GM18861 (cell line): Measurements from ENCODE around the gene LKAAEAR1.

Experiments used
- ATAC-seq: cut with Tn5 transposase; IDR thresholded peaks from one replicate; pipeline ENCODE4 v1.9.1; 2021; ENCODE audit not compliant: unreplicated experiment

LKAAEAR1 gene

DNA sequence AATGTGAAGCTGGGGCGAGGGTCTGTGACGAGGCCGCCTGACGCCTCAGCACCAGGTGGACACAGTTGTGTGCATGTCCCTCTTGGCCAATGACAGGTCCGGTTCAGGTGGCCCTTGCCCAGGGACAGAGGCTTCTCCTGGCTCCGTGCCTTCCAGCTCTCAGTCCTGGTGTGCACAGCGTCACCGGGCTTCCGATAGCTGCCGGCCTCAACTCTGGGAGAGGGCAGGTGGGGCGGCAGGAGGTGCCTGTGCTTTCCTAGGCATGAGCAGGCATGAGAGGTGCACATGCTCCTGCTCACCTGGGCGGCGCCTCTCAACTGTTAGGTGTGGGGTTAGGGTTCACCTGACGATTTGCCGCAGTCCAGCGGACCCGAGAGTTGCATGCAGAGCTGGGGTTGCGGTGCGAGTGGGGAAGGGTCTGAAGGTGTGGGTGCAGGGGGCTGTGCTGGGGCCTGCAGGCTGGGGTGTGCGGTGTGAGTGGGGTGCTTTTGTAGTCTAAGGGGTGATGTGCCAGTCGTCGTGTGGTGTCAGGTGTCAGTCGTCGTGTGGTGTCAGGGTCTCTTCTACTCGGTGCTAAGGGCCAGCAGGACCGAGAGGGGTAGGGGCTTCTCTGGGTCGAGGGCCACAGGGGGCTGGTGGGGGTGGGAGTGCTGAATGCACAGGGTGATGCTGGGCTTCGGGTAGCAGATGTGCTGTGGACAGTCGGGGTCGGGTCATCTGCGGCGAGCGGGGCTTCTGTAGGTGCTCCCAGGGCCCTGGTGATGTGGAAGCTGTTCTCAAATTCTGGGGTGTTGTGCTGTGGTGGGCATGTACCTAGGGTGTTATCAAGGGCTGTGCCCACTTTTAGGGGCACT, 31.0 kb downstream of the LKAAEAR1 start:
- ATAC-seq: no peak

DNA sequence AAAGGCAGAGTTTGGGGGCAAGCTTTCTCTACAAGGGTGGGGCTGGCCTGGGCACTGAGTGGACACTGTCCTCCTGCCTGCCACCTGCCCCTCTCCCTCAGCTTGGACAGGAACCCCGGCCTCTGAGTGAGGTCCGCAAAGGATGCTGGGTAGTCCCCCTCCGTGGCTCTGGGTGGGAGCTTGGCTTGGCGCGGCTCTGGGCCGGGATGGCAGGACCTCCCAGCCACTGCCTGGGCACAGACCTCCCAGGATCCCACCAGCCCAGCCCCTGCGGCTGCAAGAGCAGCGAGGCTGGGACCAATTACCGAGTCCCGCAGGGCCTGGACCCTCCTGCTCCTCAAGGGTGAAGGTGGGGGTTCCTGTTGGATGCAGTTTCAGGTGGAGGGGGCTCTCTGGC, 31.9 kb downstream of the LKAAEAR1 start:
- no peak for ATAC-seq

DNA sequence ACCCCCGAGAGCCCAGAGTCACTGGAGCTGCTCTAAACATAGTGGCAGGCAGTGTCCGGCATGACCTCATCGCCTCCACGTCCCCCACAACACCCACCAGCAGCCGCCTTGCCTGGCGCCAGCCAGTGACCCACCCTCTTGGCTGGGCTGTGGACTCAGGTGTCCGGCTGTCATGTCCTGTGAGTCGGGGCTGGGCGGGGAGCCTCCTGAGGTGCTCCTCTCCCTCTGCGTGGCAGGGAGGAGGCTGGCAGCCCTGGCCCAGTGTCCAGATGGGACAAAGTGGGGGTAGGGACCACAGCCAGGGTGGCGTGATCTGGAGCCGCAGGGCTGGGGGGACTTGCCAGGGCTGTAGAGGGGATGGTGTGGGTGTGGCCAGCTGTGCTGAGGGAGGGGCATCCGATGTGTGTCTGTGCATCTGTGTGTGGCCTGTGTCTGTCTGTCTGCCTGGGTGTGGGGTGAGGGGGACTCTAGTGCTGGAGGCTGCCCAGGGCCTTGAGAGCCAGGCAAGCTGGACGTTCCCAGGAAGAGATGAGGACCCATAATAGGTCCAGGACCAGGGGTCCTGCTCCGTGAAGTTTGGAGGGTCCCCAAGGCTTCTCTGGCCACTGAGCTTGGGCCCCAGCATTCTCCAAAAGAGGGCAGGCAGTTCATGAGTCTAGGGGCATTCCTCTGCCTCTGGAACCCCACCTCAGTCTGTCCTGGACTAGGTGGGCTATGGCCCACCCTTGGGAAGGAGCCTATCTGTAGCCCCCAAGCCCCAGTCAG, 32.5 kb downstream of the LKAAEAR1 start:
- no peak for ATAC-seq

GRCh38 chr20:64051033-64051452, 33.2 kb downstream of the LKAAEAR1 start:
- no peak for ATAC-seq

GRCh38 chr20:64050261-64051032, 33.8 kb downstream of the LKAAEAR1 start:
- ATAC-seq: no peak

DNA sequence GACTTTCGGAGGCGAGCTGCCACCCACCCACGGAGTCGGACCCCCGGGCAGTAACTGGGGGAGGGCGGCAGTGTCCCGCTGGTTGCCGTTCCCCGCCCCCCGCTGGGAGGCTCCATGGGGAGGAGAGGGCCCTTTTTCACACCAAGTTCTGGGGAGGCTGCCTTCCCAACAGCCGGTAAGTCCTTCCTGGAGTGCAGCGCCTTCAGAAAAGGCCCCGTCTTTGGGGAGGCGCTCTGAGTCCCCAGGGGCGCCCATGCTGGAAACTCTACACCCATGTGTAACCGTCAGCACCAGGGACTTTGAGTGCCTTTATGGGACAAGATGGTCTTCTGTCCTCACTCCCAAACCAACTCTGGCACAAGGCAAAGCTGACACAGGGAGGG, 34.3 kb downstream of the LKAAEAR1 start:
- ATAC-seq: no peak

GRCh38 chr20:64049060-64049877, 34.9 kb downstream of the LKAAEAR1 start, which contains the start of gene SOX18:
TSS of gene SOX18 (minus strand) at chr20:64049639. CDS start at chr20:64049516, 123 bp downstream.
- ATAC-seq: no peak

- ATAC-seq: no peak
These were observed 35.7 kb downstream of the LKAAEAR1 start for GRCh38 chr20:64048402-64049044.

DNA sequence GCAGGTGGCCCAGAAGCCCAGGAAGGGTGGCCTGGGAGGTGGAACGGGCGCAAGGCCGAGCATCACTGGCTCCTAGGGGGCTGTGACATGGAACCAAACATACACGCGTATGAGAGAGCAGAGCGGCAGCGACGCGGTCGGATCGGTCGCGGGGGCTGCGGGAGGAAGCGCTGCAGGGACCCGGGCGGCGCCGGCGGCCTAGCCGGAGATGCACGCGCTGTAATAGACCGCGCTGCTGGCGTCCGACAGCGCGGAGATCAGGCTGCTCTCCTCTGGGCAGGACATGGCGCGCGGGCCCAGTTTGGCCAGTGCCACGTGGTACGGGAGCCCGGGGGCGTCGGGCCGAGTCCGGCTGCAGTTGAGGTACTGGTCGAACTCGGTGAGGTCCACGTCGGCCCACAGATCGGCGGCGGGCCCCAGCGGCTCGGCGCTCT, 36.2 kb downstream of the LKAAEAR1 start:
- no peak for ATAC-seq

DNA sequence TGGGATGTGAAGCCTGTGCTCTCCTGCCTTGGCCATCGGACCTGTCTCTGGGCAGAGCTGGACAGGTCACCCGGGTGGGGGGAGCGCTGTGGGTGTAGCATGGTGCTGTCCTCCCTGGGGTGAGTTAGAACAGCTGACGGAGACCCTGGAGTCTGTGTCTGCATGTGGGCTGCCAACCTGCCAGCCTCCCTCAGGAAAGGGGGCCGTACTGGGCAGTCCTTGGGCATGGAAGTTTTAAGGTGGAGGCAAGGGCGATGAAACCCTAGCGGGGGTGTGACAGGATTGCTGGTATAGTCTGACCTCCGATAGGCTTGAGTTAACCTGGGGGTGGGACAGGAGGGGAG, 37.2 kb downstream of the LKAAEAR1 start:
- no peak for ATAC-seq

- no peak for ATAC-seq
These were observed 38.7 kb downstream of the LKAAEAR1 start for GRCh38 chr20:64045346-64046011.

GRCh38 chr20:64044484-64045247, 39.5 kb downstream of the LKAAEAR1 start:
- no peak for ATAC-seq

GRCh38 chr20:64043768-64044167, 40.4 kb downstream of the LKAAEAR1 start:
- no peak for ATAC-seq

- no peak for ATAC-seq
These were observed 42.0 kb downstream of the LKAAEAR1 start for GRCh38 chr20:64042054-64042781.

DNA sequence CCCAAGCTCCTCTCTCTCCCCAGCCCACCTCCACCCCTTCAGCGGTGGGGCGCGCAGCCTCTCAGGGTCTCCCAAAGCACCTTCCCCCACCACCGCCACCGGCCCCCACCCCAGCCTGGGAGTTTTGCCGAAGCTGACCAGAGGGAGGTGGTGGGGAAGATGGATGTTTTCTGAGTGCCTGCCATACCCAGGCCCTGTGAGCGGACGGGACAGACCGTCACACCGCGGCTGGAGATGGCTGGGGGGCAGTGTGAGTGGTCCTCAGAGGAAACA, 42.5 kb downstream of the LKAAEAR1 start:
- no peak for ATAC-seq

GRCh38 chr20:64041040-64041780, 43.0 kb downstream of the LKAAEAR1 start:
- no peak for ATAC-seq

GRCh38 chr20:64040231-64041039, 43.8 kb downstream of the LKAAEAR1 start:
- no peak for ATAC-seq
